Gastroesophageal sphincter (tissue), 2 donors: ENCODE data around the gene VKORC1L1.

ENCODE experiments used
- EP300 ChIP-seq: sonication (generic); formaldehyde crosslinking; IDR thresholded peaks from one replicate; pipeline ENCODE4 v1.6.1; 2017; ENCODE audit warnings: antibody characterized with exemption, mild to moderate bottlenecking
- POLR2A ChIP-seq, 2 donors: fragments of 450-650 bp; IDR thresholded peaks; one replicate each; pipeline ENCODE4 v1.6.1; 2017; ENCODE audit warnings: antibody characterized with exemption in 2 of 2, mild to moderate bottlenecking in 2 of 2, moderate library complexity in 1 of 2

GRCh38 chr7:65974876-65975275 lies 102.0 kb downstream of the VKORC1L1 start:
- no peak for TF ChIP-seq POLR2A (IDR thresholded peaks at IDR 0.05)
- TF ChIP-seq EP300: no peak
